Karpas-422 (cell line): ENCODE measurements around the gene MYO15A. TPM values are rescaled to one million over a fixed set of nuclear protein-coding genes. Genes with fewer than 3 reads are reported as not detected.

Source experiments
- DNase-seq: peaks from one replicate; pipeline ENCODE4 v3.0.0-alpha.2; 2015
- H2AFZ ChIP-seq: fragments of 200-600 bp; sonication (generic); 2 replicates; pipeline ENCODE4 v1.6.1; 2014; ENCODE audit warnings: antibody characterized with exemption, low read length, mixed read lengths
- H3K27ac ChIP-seq: fragments of 200-600 bp; sonication (generic); 2 replicates; pipeline ENCODE4 v1.5.1; 2014; ENCODE audit warnings: mild to moderate bottlenecking, low read length, moderate library complexity
- H3K27me3 ChIP-seq: fragments of 200-600 bp; sonication (generic); 2 replicates; pipeline ENCODE4 v1.6.1; 2014; ENCODE audit warnings: low read length, mixed read lengths
- H3K36me3 ChIP-seq: fragments of 200-600 bp; sonication (generic); 2 replicates; pipeline ENCODE4 v1.6.1; 2014; ENCODE audit warnings: low read length, mixed read lengths; ENCODE audit not compliant: insufficient read depth
- H3K4me1 ChIP-seq: fragments of 200-600 bp; sonication (generic); 2 replicates; pipeline ENCODE4 v1.6.1; 2014; ENCODE audit warnings: mild to moderate bottlenecking, low read length, mixed read lengths
- H3K4me2 ChIP-seq: fragments of 200-600 bp; sonication (generic); 2 replicates; pipeline ENCODE4 v1.6.1; 2014; ENCODE audit warnings: low read length, low read depth, mild to moderate bottlenecking; ENCODE audit not compliant: poor library complexity, severe bottlenecking
- H3K4me3 ChIP-seq: fragments of 200-600 bp; sonication (generic); 2 replicates; pipeline ENCODE4 v1.5.1; 2014; ENCODE audit warnings: mild to moderate bottlenecking, antibody characterized with exemption, low read length, mixed read lengths
- H3K79me2 ChIP-seq: fragments of 200-600 bp; sonication (generic); 2 replicates; pipeline ENCODE4 v1.6.1; 2014; ENCODE audit warnings: mild to moderate bottlenecking, low read length, mixed read lengths
- H3K9ac ChIP-seq: fragments of 200-600 bp; sonication (generic); 2 replicates; pipeline ENCODE4 v1.6.0; 2014; ENCODE audit warnings: low read length
- H3K9me2 ChIP-seq: fragments of 200-600 bp; sonication (generic), shearing (Covaris generic); replicated peaks from 2 replicates; pipeline ENCODE4 v1.6.0; 2014; ENCODE audit warnings: mild to moderate bottlenecking, low read length, moderate library complexity; ENCODE audit not compliant: insufficient read depth
- H3K9me3 ChIP-seq: fragments of 300-700, 200-600 bp; sonication (generic); 2 replicates; pipeline ENCODE4 v1.6.1; 2014; ENCODE audit warnings: low read length, mixed read lengths
- H4K20me1 ChIP-seq: fragments of 200-600 bp; sonication (generic); 2 replicates; pipeline ENCODE4 v1.6.1; 2014; ENCODE audit warnings: mild to moderate bottlenecking, antibody characterized with exemption, low read length, low read depth; ENCODE audit not compliant: insufficient read depth
- total RNA-seq: library from RNA; depleted of rRNA; stranded (reverse); fragments of >200 nt; shearing (Covaris generic); gene quantifications from 2 replicates; pipeline ENCODE4 v1.2.3, GENCODE V29; 2014; ENCODE audit warnings: low replicate concordance

MYO15A gene
- total RNA-seq, 1 experiment from 2014 or later = 1.3 TPM

GRCh38 chr17:18129041-18129502 is 20.5 kb downstream of the MYO15A start:
- no peak overlapping the region for H3K4me3 ChIP-seq
- H3K27ac ChIP-seq = no peak overlapping the region
- no peak overlapping the region for H2AFZ ChIP-seq
- no peak overlapping the region for H3K4me2 ChIP-seq
- H4K20me1 ChIP-seq = no peaks in the 10 kb centered on the region
- no peak overlapping the region for H3K9ac ChIP-seq
- no peaks in the 10 kb centered on the region for H3K9me3 ChIP-seq
- no peak for DNase-seq
- H3K36me3 ChIP-seq = no peaks in the 10 kb centered on the region
- no peaks in the 10 kb centered on the region for H3K9me2 ChIP-seq
- no peaks in the 10 kb centered on the region for H3K4me1 ChIP-seq
- no peaks in the 10 kb centered on the region for H3K79me2 ChIP-seq
- no peaks in the 10 kb centered on the region for H3K27me3 ChIP-seq

GRCh38 chr17:18132711-18133110 is 24.2 kb downstream of the MYO15A start:
- Histone ChIP-seq H3K27ac (no peak overlapping the region), H3K27me3 (no peaks in the 10 kb centered on the region), H3K4me2 (no peak overlapping the region), H2AFZ (no peak overlapping the region), H3K79me2 (no peaks in the 10 kb centered on the region), H3K9me2 (no peaks in the 10 kb centered on the region), H3K36me3 (no peaks in the 10 kb centered on the region), H3K4me1 (peaks cover 3% of the 10 kb centered on the region; the same call in 1 of the 2 replicates), H3K4me3 (no peak overlapping the region), H3K9me3 (no peaks in the 10 kb centered on the region), H4K20me1 (no peaks in the 10 kb centered on the region), H3K9ac (no peak overlapping the region)
- DNase-seq = no peak

GRCh38 chr17:18136357-18136756 is 27.8 kb downstream of the MYO15A start:
- Histone ChIP-seq H3K4me3 (no peak overlapping the region), H3K27ac (no peak overlapping the region), H3K9me3 (no peaks in the 10 kb centered on the region), H3K9ac (no peak overlapping the region), H4K20me1 (no peaks in the 10 kb centered on the region), H3K27me3 (no peaks in the 10 kb centered on the region), H3K4me2 (no peak overlapping the region), H3K36me3 (no peaks in the 10 kb centered on the region), H2AFZ (no peak overlapping the region), H3K79me2 (no peaks in the 10 kb centered on the region), H3K4me1 (peaks cover 3% of the 10 kb centered on the region; the same call in 1 of the 2 replicates), H3K9me2 (no peaks in the 10 kb centered on the region)
- no peak for DNase-seq

GRCh38 chr17:18138065-18138749 is 29.7 kb downstream of the MYO15A start:
- Histone ChIP-seq H3K4me1 (peaks cover 3% of the 10 kb centered on the region; the same call in 1 of the 2 replicates), H3K27ac (no peak overlapping the region), H3K79me2 (no peaks in the 10 kb centered on the region), H3K4me2 (no peak overlapping the region), H3K27me3 (no peaks in the 10 kb centered on the region), H3K9ac (no peak overlapping the region), H3K36me3 (no peaks in the 10 kb centered on the region), H2AFZ (no peak overlapping the region), H3K9me2 (no peaks in the 10 kb centered on the region), H3K4me3 (no peak overlapping the region), H4K20me1 (no peaks in the 10 kb centered on the region), H3K9me3 (no peaks in the 10 kb centered on the region)
- DNase-seq = no peak

GRCh38 chr17:18139092-18139491 is 30.5 kb downstream of the MYO15A start:
- no peak overlapping the region for H3K9ac ChIP-seq
- no peaks in the 10 kb centered on the region for H3K9me3 ChIP-seq
- H3K27me3 ChIP-seq = no peaks in the 10 kb centered on the region
- H3K4me2 ChIP-seq = no peak overlapping the region
- no peaks in the 10 kb centered on the region for H3K9me2 ChIP-seq
- no peak overlapping the region for H3K4me3 ChIP-seq
- DNase-seq = no peak
- H3K79me2 ChIP-seq = no peaks in the 10 kb centered on the region
- no peaks in the 10 kb centered on the region for H4K20me1 ChIP-seq
- no peak overlapping the region for H2AFZ ChIP-seq
- no peak overlapping the region for H3K27ac ChIP-seq
- no peaks in the 10 kb centered on the region for H3K36me3 ChIP-seq
- H3K4me1 ChIP-seq = peaks cover 3% of the 10 kb centered on the region; the same call in 1 of the 2 replicates

GRCh38 chr17:18139498-18139897 is 30.9 kb downstream of the MYO15A start:
- Histone ChIP-seq H3K79me2 (no peaks in the 10 kb centered on the region), H2AFZ (no peak overlapping the region), H3K9ac (no peak overlapping the region), H4K20me1 (no peaks in the 10 kb centered on the region), H3K4me3 (no peak overlapping the region), H3K27me3 (no peaks in the 10 kb centered on the region), H3K4me1 (peaks cover 3% of the 10 kb centered on the region; the same call in 1 of the 2 replicates), H3K9me2 (no peaks in the 10 kb centered on the region), H3K36me3 (no peaks in the 10 kb centered on the region), H3K27ac (no peak overlapping the region), H3K9me3 (no peaks in the 10 kb centered on the region), H3K4me2 (no peak overlapping the region)
- DNase-seq = no peak

- Histone ChIP-seq H3K9me2 (no peaks in the 10 kb centered on the region), H3K27ac (no peak overlapping the region), H3K79me2 (no peaks in the 10 kb centered on the region), H3K4me1 (peaks cover 3% of the 10 kb centered on the region; the same call in 1 of the 2 replicates), H3K4me2 (no peak overlapping the region), H2AFZ (no peak overlapping the region), H4K20me1 (no peaks in the 10 kb centered on the region), H3K27me3 (no peaks in the 10 kb centered on the region), H3K36me3 (no peaks in the 10 kb centered on the region), H3K9ac (no peak overlapping the region), H3K4me3 (no peak overlapping the region), H3K9me3 (no peaks in the 10 kb centered on the region)
- peak; percentile 61 for DNase-seq
These were observed 31.4 kb downstream of the MYO15A start for GRCh38 chr17:18139949-18140348.

GRCh38 chr17:18140648-18141047 is 32.1 kb downstream of the MYO15A start:
- no peak overlapping the region for H3K4me2 ChIP-seq
- no peak overlapping the region for H3K4me3 ChIP-seq
- H4K20me1 ChIP-seq = no peaks in the 10 kb centered on the region
- H2AFZ ChIP-seq = no peak overlapping the region
- no peak overlapping the region for H3K27ac ChIP-seq
- peaks cover under 1% of the 10 kb centered on the region; the same call in 1 of the 2 replicates for H3K4me1 ChIP-seq
- H3K9ac ChIP-seq = no peak overlapping the region
- H3K36me3 ChIP-seq = no peaks in the 10 kb centered on the region
- DNase-seq = no peak
- no peaks in the 10 kb centered on the region for H3K27me3 ChIP-seq
- no peaks in the 10 kb centered on the region for H3K9me2 ChIP-seq
- H3K9me3 ChIP-seq = no peaks in the 10 kb centered on the region
- H3K79me2 ChIP-seq = no peaks in the 10 kb centered on the region
